IMR-90 (cell line): ENCODE results near the gene PGF. TPM values are rescaled to one million over a fixed set of nuclear protein-coding genes. Genes with fewer than 3 reads are reported as not detected.

Experiments used
- polyA plus RNA-seq, 3 experiments: library from polyadenylated mRNA; depleted of rRNA; stranded (reverse); fragments of >200 nt; gene quantifications; 2 replicates each; pipeline ENCODE4 v1.2.3, GENCODE V29; 2012; ENCODE audit warnings: low replicate concordance in 1 of 3
- total RNA-seq: library from RNA; depleted of rRNA; stranded (reverse); fragments of >200 nt; gene quantifications from 2 replicates; pipeline ENCODE4 v1.2.3, GENCODE V29; 2012; rRNA removed

PGF gene
- total and polyA plus RNA-seq, 2 of the 4 experiments (the other 2 are of a cell fraction): 0.36 to 0.39 TPM

Other genes with a start within 250 kb of the PGF start
- gene AREL1, start 242.5 kb downstream of the PGF start, total RNA-seq: 38.3 and 39.3 TPM in 2 replicates
- gene AREL1, start 242.5 kb downstream of the PGF start, polyA plus RNA-seq (2012; rRNA removed): 30.0 and 34.4 TPM in 2 replicates
- gene FCF1, start 242.5 kb downstream of the PGF start, total RNA-seq: 37.1 and 39.7 TPM in 2 replicates
- 33.3 and 45.5 TPM in 2 replicates for gene FCF1, start 242.5 kb downstream of the PGF start, polyA plus RNA-seq (2012; rRNA removed)
- gene YLPM1, start 192.3 kb downstream of the PGF start, total RNA-seq: 8.2 and 16.4 TPM in 2 replicates
- gene YLPM1, start 192.3 kb downstream of the PGF start, polyA plus RNA-seq (2012; rRNA removed): 14.5 and 19.7 TPM in 2 replicates
- not detected in 2 replicates for gene PROX2, start 79.5 kb downstream of the PGF start, total RNA-seq
- gene PROX2, start 79.5 kb downstream of the PGF start, polyA plus RNA-seq (2012; rRNA removed): not detected in 2 replicates
- gene DLST, start 73.7 kb downstream of the PGF start, total RNA-seq: 58.6 and 63.0 TPM in 2 replicates
- 119 and 132 TPM in 2 replicates for gene DLST, start 73.7 kb downstream of the PGF start, polyA plus RNA-seq (2012; rRNA removed)
- gene RPS6KL1, start 32.3 kb downstream of the PGF start, total RNA-seq: 0.72 and 1.1 TPM in 2 replicates
- gene RPS6KL1, start 32.3 kb downstream of the PGF start, polyA plus RNA-seq (2012; rRNA removed): 1.2 and 1.7 TPM in 2 replicates
- gene EIF2B2, start 47.3 kb upstream of the PGF start, total RNA-seq: 69.4 and 70.1 TPM in 2 replicates
- 63.6 and 73.9 TPM in 2 replicates for gene EIF2B2, start 47.3 kb upstream of the PGF start, polyA plus RNA-seq (2012; rRNA removed)
- gene MLH3, start 95.9 kb upstream of the PGF start, total RNA-seq: 14.7 and 16.9 TPM in 2 replicates
- gene MLH3, start 95.9 kb upstream of the PGF start, polyA plus RNA-seq (2012; rRNA removed): 5.1 and 5.6 TPM in 2 replicates
- gene ACYP1, start 108.4 kb upstream of the PGF start, total RNA-seq: 4.1 and 6.9 TPM in 2 replicates
- 17.4 and 24.0 TPM in 2 replicates for gene ACYP1, start 108.4 kb upstream of the PGF start, polyA plus RNA-seq (2012; rRNA removed)
- 0.28 and 0.54 TPM in 2 replicates for gene ZC2HC1C, start 114.0 kb upstream of the PGF start, total RNA-seq
- gene ZC2HC1C, start 114.0 kb upstream of the PGF start, polyA plus RNA-seq (2012; rRNA removed): 0.15 and 0.36 TPM in 2 replicates
- 22.9 and 31.4 TPM in 2 replicates for gene NEK9, start 171.5 kb upstream of the PGF start, total RNA-seq
- 18.8 and 23.2 TPM in 2 replicates for gene NEK9, start 171.5 kb upstream of the PGF start, polyA plus RNA-seq (2012; rRNA removed)
- 327 and 441 TPM in 2 replicates for gene TMED10, start 221.0 kb upstream of the PGF start, total RNA-seq
- gene TMED10, start 221.0 kb upstream of the PGF start, polyA plus RNA-seq (2012; rRNA removed): 244 and 254 TPM in 2 replicates